ENCODE measurements around the gene RCC1.

GRCh38 chr1:28517649-28517999 is 11.8 kb downstream of the RCC1 start:
- no peak for TF ChIP-seq EZH2 (IDR thresholded peaks at IDR 0.05; ENCODE audit: low read length)
- TF ChIP-seq, protein P1, sequence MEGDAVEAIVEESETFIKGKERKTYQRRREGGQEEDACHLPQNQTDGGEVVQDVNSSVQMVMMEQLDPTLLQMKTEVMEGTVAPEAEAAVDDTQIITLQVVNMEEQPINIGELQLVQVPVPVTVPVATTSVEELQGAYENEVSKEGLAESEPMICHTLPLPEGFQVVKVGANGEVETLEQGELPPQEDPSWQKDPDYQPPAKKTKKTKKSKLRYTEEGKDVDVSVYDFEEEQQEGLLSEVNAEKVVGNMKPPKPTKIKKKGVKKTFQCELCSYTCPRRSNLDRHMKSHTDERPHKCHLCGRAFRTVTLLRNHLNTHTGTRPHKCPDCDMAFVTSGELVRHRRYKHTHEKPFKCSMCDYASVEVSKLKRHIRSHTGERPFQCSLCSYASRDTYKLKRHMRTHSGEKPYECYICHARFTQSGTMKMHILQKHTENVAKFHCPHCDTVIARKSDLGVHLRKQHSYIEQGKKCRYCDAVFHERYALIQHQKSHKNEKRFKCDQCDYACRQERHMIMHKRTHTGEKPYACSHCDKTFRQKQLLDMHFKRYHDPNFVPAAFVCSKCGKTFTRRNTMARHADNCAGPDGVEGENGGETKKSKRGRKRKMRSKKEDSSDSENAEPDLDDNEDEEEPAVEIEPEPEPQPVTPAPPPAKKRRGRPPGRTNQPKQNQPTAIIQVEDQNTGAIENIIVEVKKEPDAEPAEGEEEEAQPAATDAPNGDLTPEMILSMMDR (optimal IDR thresholded peaks at IDR 0.05 in 1 of 3, IDR thresholded peaks at IDR 0.05 in 1 of 3, conservative IDR thresholded peaks at IDR 0.05 in 1 of 3; ENCODE audit: extremely low read depth in 1 of 3, insufficient read depth in 2 of 3, low read length in 3 of 3) = no peak

Measured in keratinocyte (primary cell).